OCI-LY7 (cell line): ENCODE measurements around the gene MARCKS.

ENCODE experiments used
- CTCF ChIP-seq: fragments of 200-600 bp; sonication (generic); conservative IDR thresholded peaks from 2 replicates; pipeline ENCODE4 v1.5.1; 2014; ENCODE audit warnings: mild to moderate bottlenecking, antibody characterized with exemption, low read length, moderate library complexity, mixed read lengths
- EZH2phosphoT487 ChIP-seq: fragments of 200-600 bp; sonication (generic); IDR thresholded peaks from 2 replicates; pipeline ENCODE4 v1.6.1; 2018; ENCODE audit warnings: low read depth, borderline replicate concordance, mild to moderate bottlenecking, mixed run types, antibody characterized with exemption, low read length, moderate library complexity, mixed read lengths

GRCh38 chr6:113873043-113873667 lies 16.0 kb downstream of the MARCKS start:
- TF ChIP-seq CTCF, result no peak
- no peak for TF ChIP-seq EZH2phosphoT487
